RWPE2 (cell line): ENCODE data around the gene ARHGEF7.
"Not testable (repeated sequence)": the region's sequence is repeated elsewhere in the genome, so short reads cannot be mapped to it uniquely, and the experiment has no call there.

Experiments
- ATAC-seq: fragments of 200-7000 bp; cut with Tn5 transposase; 3 replicates; pipeline ENCODE4 v1.9.1; 2021; ENCODE audit warnings: low read depth
- DNase-seq: peaks from one replicate; pipeline ENCODE4 v3.0.0-alpha.2; 2020; ENCODE audit warnings: low spot score
- H3K27ac ChIP-seq: fragments of 450-650 bp; 2 replicates; pipeline ENCODE4 v1.5.1; 2017; ENCODE audit warnings: mild to moderate bottlenecking; ENCODE audit not compliant: poor library complexity, severe bottlenecking
- H3K27me3 ChIP-seq: fragments of 250-450 bp; sonication (Bioruptor Pico); 2 replicates; pipeline ENCODE4 v1.5.1; 2021; ENCODE audit warnings: mild to moderate bottlenecking, moderate library complexity; ENCODE audit not compliant: insufficient read depth, poor library complexity, severe bottlenecking
- H3K36me3 ChIP-seq: fragments of 250-450 bp; sonication (Bioruptor Pico); 2 replicates; pipeline ENCODE4 v1.5.1; 2020; ENCODE audit warnings: low read depth, mild to moderate bottlenecking, moderate library complexity
- H3K4me1 ChIP-seq: fragments of 250-450 bp; sonication (Bioruptor Pico); 2 replicates; pipeline ENCODE4 v1.5.1; 2021; ENCODE audit warnings: mild to moderate bottlenecking, moderate library complexity; ENCODE audit not compliant: insufficient read depth, poor library complexity, severe bottlenecking
- H3K4me3 ChIP-seq: fragments of 250-450 bp; sonication (Bioruptor Pico); 2 replicates; pipeline ENCODE4 v1.5.1; 2021; ENCODE audit warnings: mild to moderate bottlenecking, moderate library complexity; ENCODE audit not compliant: severe bottlenecking
- H3K9me3 ChIP-seq: fragments of 250-450 bp; sonication (Bioruptor Pico); 2 replicates; pipeline ENCODE4 v1.5.1; 2021; ENCODE audit warnings: mild to moderate bottlenecking, moderate library complexity; ENCODE audit not compliant: severe bottlenecking
- CTCF ChIP-seq: fragments of 450-650 bp; IDR thresholded peaks from one replicate; pipeline ENCODE4 v1.5.1; 2017; ENCODE audit warnings: mild to moderate bottlenecking, moderate library complexity; ENCODE audit not compliant: poor library complexity, severe bottlenecking

ARHGEF7 gene

GRCh38 chr13:111256458-111256857, 141.3 kb downstream of the ARHGEF7 start:
- TF ChIP-seq CTCF = no peak
- no peak for ATAC-seq
- peaks cover 14% of the 10 kb centered on the region for H3K36me3 ChIP-seq

GRCh38 chr13:111256946-111257345, 141.8 kb downstream of the ARHGEF7 start:
- H3K9me3 ChIP-seq = no peaks in the 10 kb centered on the region
- TF ChIP-seq CTCF = no peak

More at GRCh38 chr13:111256458-111256857, 141.3 kb downstream of the ARHGEF7 start:
- Histone ChIP-seq H3K4me1 (no peaks in the 10 kb centered on the region), H3K4me3 (no peak overlapping the region), H3K27ac (no peak overlapping the region), H3K27me3 (no peaks in the 10 kb centered on the region), H3K9me3 (no peaks in the 10 kb centered on the region)
- DNase-seq = no peak

GRCh38 chr13:111257899-111258298, 142.8 kb downstream of the ARHGEF7 start:
- not testable (repeated sequence) for H3K4me1 ChIP-seq, ATAC-seq, H3K4me3 ChIP-seq, H3K9me3 ChIP-seq, H3K27ac ChIP-seq, DNase-seq, H3K27me3 ChIP-seq
- H3K36me3 ChIP-seq = peaks cover 14% of the 10 kb centered on the region

More at GRCh38 chr13:111256946-111257345, 141.8 kb downstream of the ARHGEF7 start:
- Histone ChIP-seq H3K36me3 (peaks cover 14% of the 10 kb centered on the region), H3K27ac (no peak overlapping the region), H3K4me3 (no peak overlapping the region), H3K27me3 (no peaks in the 10 kb centered on the region), H3K4me1 (no peaks in the 10 kb centered on the region)
- no peak for DNase-seq
- no peak for ATAC-seq

- Histone ChIP-seq H3K36me3 (peaks cover 6% of the 10 kb centered on the region), H3K9me3 (no peaks in the 10 kb centered on the region), H3K27ac (no peak overlapping the region), H3K4me3 (no peak overlapping the region), H3K4me1 (no peaks in the 10 kb centered on the region), H3K27me3 (no peaks in the 10 kb centered on the region)
- ATAC-seq = no peak
- no peak for TF ChIP-seq CTCF
- no peak for DNase-seq
Observed at GRCh38 chr13:111258637-111259036, 143.5 kb downstream of the ARHGEF7 start.

GRCh38 chr13:111259058-111259457, 143.9 kb downstream of the ARHGEF7 start:
- TF ChIP-seq CTCF = no peak
- H3K27ac ChIP-seq = no peak overlapping the region
- no peaks in the 10 kb centered on the region for H3K9me3 ChIP-seq
- H3K4me3 ChIP-seq = no peak overlapping the region
- H3K36me3 ChIP-seq = peaks cover 3% of the 10 kb centered on the region
- no peak for DNase-seq
- no peaks in the 10 kb centered on the region for H3K4me1 ChIP-seq
- ATAC-seq = no peak
- H3K27me3 ChIP-seq = no peaks in the 10 kb centered on the region
